IPS DF 6.9 (cell line): ENCODE results near the gene HOXC6.

Source experiments
- DNase-seq: peaks from one replicate; pipeline ENCODE4 v3.0.0-alpha.2; 2013; ENCODE audit warnings: low read depth, low spot score
- H3K27ac ChIP-seq: one replicate; pipeline ENCODE4 v1.5.1; 2013; ENCODE audit warnings: low read length, control low read depth
- H3K27me3 ChIP-seq: 2 replicates; pipeline ENCODE4 v1.6.1; 2013; ENCODE audit warnings: mild to moderate bottlenecking, low read length; ENCODE audit not compliant: control insufficient read depth, insufficient read depth
- H3K36me3 ChIP-seq: 2 replicates; pipeline ENCODE4 v1.6.1; 2013; ENCODE audit warnings: low read length; ENCODE audit not compliant: control insufficient read depth, insufficient read depth
- H3K4me1 ChIP-seq: 2 replicates; pipeline ENCODE4 v1.6.1; 2013; ENCODE audit warnings: low read length; ENCODE audit not compliant: control insufficient read depth, insufficient read depth
- H3K4me3 ChIP-seq: 2 replicates; pipeline ENCODE4 v1.5.1; 2013; ENCODE audit warnings: mild to moderate bottlenecking, low read length
- H3K9me3 ChIP-seq: 2 replicates; pipeline ENCODE4 v1.6.1; 2013; ENCODE audit warnings: low read length, inconsistent platforms; ENCODE audit not compliant: control insufficient read depth, insufficient read depth
- WGBS: extraction: QIAGEN DNeasy Blood & Tissue Kit; methylation state at CpG from one replicate; pipeline ENCODE4 v1.1.7; 2013; ENCODE audit warnings: mixed read lengths, missing lambda C conversion rate; ENCODE audit not compliant: insufficient read length, insufficient coverage; 5-methylcytosine and 5-hydroxymethylcytosine counted together

HOXC6 gene

GRCh38 chr12:54052438-54053002, 24.3 kb downstream of the HOXC6 start:
- H3K4me1 ChIP-seq = peaks cover 4% of the 10 kb centered on the region; the same call in 1 of the 2 replicates
- DNase-seq = no peak
- H3K9me3 ChIP-seq = no peaks in the 10 kb centered on the region
- no peak overlapping the region for H3K27ac ChIP-seq
- H3K36me3 ChIP-seq = no peaks in the 10 kb centered on the region
- H3K4me3 ChIP-seq = no peak overlapping the region
- whole genome bisulfite sequencing = no CpG with 5 or more reads among the region's 10 CpGs
- H3K27me3 ChIP-seq = peaks cover 98% of the 10 kb centered on the region

DNA sequence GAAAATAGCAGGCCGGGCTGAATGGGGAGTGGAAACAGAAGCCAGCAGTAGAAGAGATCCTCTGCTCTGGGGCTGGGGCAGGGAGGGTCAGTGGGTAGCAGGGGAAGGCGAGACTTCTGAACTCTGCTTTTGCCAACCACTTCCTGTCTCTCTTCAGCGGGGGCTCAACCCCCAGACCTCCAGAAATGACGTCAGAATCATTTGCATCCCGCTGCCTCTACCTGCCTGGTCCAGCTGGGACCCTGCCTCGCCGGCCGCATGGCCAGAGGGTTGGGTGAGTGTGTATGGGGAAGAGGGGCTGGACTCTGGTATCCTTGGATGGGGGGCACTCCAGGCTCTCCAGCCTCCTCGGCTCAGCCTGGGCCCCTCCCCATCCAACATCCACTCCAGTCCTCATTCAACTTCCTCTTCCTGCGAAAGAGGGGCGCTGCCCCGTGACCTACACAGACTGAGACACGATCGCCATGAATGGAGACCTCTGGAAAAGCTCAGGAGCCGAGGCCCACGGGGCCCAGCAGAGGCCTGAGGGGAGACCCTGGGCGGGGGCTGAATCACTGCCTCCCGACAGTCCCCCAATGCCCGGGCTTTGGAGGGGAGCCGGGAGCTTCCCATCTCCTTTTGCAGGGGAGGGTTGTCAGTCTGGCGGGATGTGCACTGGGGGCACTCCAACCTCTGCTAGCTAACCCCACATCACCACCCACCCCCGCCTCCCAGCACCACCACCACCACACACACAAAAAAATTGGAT, 24.9 kb downstream of the HOXC6 start:
- DNase-seq = no peak
- Histone ChIP-seq H3K4me3 (peak overlapping the region; percentile 7; the same call in 1 of the 2 replicates), H3K36me3 (no peaks in the 10 kb centered on the region), H3K4me1 (peaks cover 4% of the 10 kb centered on the region; the same call in 1 of the 2 replicates), H3K27ac (no peak overlapping the region), H3K9me3 (no peaks in the 10 kb centered on the region; the same call in 1 of the 2 replicates), H3K27me3 (peaks cover 98% of the 10 kb centered on the region)
- no CpG with 5 or more reads among the region's 22 CpGs for WGBS

DNA sequence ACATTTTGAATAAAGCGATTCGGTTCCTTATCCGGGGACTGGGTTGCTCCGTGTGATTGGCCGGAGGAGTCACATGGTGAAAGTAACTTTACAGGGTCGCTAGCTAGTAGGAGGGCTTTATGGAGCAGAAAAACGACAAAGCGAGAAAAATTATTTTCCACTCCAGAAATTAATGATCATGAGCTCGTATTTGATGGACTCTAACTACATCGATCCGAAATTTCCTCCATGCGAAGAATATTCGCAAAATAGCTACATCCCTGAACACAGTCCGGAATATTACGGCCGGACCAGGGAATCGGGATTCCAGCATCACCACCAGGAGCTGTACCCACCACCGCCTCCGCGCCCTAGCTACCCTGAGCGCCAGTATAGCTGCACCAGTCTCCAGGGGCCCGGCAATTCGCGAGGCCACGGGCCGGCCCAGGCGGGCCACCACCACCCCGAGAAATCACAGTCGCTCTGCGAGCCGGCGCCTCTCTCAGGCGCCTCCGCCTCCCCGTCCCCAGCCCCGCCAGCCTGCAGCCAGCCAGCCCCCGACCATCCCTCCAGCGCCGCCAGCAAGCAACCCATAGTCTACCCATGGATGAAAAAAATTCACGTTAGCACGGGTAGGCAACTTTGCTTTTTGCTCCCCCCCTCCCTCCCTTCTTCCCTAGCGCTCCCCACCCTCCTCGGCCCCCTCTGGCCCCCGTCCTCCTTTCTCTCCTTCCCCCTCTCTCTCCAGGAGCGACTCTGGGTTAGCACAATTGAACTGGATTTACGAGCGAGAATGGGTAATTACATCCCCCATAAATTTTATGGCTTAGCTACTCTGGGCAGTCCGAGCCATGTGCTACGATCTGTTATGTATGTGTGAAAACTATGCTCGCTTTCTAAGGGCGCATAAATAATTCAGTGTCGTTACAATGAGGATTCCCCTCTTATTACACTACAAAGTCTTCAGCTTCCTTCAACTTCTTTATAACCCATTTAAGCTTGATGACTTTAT, 25.8 kb downstream of the HOXC6 start, which contains the start of gene HOXC4:
Gene HOXC4, plus strand, starts transcription at position 85 of the 991 bp plus-strand sequence. Its CDS starts 88 bp downstream, at position 173.
- no peaks in the 10 kb centered on the region; the same call in 1 of the 2 replicates for H3K9me3 ChIP-seq
- no CpG with 5 or more reads among the region's 52 CpGs for WGBS
- no peak for DNase-seq
- H3K27me3 ChIP-seq = peaks cover 98% of the 10 kb centered on the region
- peaks cover 4% of the 10 kb centered on the region; the same call in 1 of the 2 replicates for H3K4me1 ChIP-seq
- no peak within 1 kb of the TSS for H3K27ac ChIP-seq
- no peaks in the 10 kb centered on the region for H3K36me3 ChIP-seq
- H3K4me3 ChIP-seq = peak within 1 kb of the TSS; percentile 7; the same call in 1 of the 2 replicates

GRCh38 chr12:54054742-54055194, 26.5 kb downstream of the HOXC6 start:
- Histone ChIP-seq H3K27me3 (peaks cover 99% of the 10 kb centered on the region), H3K4me1 (peaks cover 4% of the 10 kb centered on the region; the same call in 1 of the 2 replicates), H3K27ac (no peak overlapping the region), H3K4me3 (no peak overlapping the region), H3K9me3 (no peaks in the 10 kb centered on the region; the same call in 1 of the 2 replicates), H3K36me3 (no peaks in the 10 kb centered on the region)
- DNase-seq = no peak
- no CpG with 5 or more reads among the region's 24 CpGs for WGBS

GRCh38 chr12:54055552-54055951, 27.3 kb downstream of the HOXC6 start:
- Histone ChIP-seq H3K4me1 (peaks cover 4% of the 10 kb centered on the region; the same call in 1 of the 2 replicates), H3K4me3 (no peak overlapping the region), H3K36me3 (no peaks in the 10 kb centered on the region), H3K9me3 (no peaks in the 10 kb centered on the region; the same call in 1 of the 2 replicates), H3K27me3 (peaks cover 99% of the 10 kb centered on the region), H3K27ac (no peak overlapping the region)
- DNase-seq = no peak
- no CpG with 5 or more reads among the region's 2 CpGs for WGBS

DNA sequence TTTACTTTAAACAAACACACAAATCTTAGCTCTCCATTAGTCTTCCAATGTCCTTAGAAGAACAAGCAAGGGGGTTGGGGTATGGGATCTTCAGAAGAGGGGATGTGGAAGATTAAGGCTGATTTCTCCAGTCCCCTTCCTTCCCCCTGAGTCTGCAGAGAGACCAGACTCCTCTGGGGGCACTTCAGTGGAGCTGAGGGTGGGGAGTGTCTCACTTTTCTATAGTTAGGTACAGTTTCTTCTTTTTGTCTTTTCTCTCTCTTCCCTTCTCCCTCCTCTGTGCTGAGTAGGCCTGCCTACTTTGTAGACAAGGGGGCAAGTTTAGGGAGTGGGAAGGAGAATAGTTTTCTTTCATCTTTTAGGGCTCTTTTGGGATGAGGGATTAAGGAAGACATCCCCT, 27.9 kb downstream of the HOXC6 start:
- no peak overlapping the region for H3K27ac ChIP-seq
- peaks cover 99% of the 10 kb centered on the region for H3K27me3 ChIP-seq
- H3K9me3 ChIP-seq = no peaks in the 10 kb centered on the region; the same call in 1 of the 2 replicates
- H3K36me3 ChIP-seq = no peaks in the 10 kb centered on the region
- H3K4me1 ChIP-seq = peaks cover 4% of the 10 kb centered on the region; the same call in 1 of the 2 replicates
- H3K4me3 ChIP-seq = no peak overlapping the region
- DNase-seq = no peak

DNA sequence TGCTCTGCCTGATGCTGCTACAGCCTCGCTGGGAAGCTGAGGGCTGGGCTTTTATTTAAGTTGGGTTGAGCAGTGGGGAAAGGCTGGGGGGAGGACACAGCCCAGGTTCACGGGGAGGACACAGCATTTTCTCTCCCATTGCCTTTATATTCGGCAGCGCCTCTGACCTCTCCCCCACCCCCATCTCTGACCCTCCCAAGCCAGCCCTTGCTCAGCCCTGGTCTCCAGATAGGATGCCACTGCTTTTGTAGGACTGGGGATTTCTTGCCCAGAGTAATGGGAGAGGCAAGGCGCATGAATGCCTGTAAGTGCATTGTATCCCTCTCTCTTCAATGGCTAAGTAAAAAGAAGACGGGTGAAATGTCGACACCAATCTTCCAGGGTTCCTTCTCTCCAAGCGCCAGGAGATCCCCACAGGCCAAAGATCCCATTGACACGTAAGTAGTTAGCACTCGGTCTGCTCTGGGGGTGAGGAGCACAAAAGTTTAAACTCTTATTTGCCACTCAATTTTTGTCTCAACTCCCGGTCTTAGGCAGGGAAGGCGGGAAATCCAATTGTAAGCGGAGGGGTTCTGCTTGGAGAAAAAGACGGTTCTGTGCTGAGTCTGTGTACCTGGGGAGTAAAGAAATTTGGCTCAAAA, 30.0 kb downstream of the HOXC6 start:
- no peak for DNase-seq
- H3K9me3 ChIP-seq = no peaks in the 10 kb centered on the region; the same call in 1 of the 2 replicates
- peaks cover 96% of the 10 kb centered on the region for H3K27me3 ChIP-seq
- no CpG with 5 or more reads among the region's 14 CpGs for WGBS
- no peaks in the 10 kb centered on the region for H3K36me3 ChIP-seq
- no peak overlapping the region for H3K27ac ChIP-seq
- H3K4me1 ChIP-seq = peaks cover 2% of the 10 kb centered on the region; the same call in 1 of the 2 replicates
- H3K4me3 ChIP-seq = no peak overlapping the region

DNA sequence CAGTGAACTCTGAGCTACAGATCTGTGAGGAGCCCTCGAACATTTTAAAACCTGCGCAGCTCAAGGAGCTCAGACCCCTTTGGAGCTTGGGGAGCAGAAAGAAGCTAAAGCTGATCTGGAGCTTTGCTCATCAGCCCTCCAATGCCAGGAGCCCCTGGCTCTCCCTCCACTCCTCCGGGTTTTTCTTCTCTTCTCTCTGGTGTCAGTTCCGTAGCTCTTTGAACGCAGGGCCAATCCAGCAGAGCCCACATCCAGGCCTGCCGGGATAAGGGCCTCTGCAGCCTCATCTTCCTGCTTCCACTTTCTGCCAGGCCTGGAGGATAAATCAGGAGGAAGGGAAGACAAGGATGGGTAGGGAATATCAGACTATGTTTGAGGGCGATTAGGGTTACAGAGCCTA, 31.4 kb downstream of the HOXC6 start:
- H3K36me3 ChIP-seq = no peaks in the 10 kb centered on the region
- peaks cover 2% of the 10 kb centered on the region; the same call in 1 of the 2 replicates for H3K4me1 ChIP-seq
- DNase-seq = no peak
- H3K4me3 ChIP-seq = no peak overlapping the region
- no peak overlapping the region for H3K27ac ChIP-seq
- no CpG with 5 or more reads among the region's 7 CpGs for WGBS
- no peaks in the 10 kb centered on the region; the same call in 1 of the 2 replicates for H3K9me3 ChIP-seq
- H3K27me3 ChIP-seq = peaks cover 91% of the 10 kb centered on the region

DNA sequence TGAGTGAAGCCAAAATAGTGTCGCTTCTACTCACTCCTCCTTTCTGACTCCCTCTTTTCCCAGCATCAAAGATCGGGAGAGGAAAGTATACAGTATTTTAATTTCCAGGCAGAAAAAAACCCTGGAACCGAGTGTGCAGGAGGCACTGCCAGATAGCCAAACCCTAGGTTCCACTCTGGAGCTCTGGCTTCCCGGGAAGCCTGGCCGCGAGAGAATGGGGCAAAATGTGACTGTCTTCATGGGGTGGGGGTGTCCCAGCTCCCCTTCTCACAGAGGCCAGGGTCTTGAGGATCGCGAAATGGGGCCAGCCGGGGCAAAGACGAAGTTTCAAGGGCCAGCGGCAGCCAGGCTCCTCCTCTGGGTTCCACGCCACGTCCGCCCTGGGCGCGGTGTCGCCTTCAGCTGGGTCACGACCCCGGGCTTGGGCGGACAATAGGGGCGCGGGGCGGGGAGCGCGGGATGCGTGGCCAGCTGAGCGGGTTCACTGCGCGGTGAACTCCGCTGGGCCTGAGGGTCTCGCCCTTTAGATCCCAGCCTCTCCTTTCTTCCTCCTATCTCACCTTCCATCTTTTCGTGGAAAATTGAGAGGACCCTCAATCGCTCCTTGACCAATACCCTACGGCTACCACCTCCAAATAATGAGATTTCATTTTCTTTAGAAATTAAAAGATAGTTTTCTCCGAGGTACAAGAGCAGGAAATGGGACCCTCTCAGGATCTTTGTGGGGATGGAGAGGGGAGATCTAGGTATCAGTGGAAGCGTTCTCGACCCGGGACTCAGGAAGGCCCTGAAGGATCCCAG, 32.1 kb downstream of the HOXC6 start:
- H3K9me3 ChIP-seq = no peaks in the 10 kb centered on the region; the same call in 1 of the 2 replicates
- peaks cover 85% of the 10 kb centered on the region for H3K27me3 ChIP-seq
- no peaks in the 10 kb centered on the region for H3K36me3 ChIP-seq
- WGBS = no CpG with 5 or more reads among the region's 38 CpGs
- peaks cover 1% of the 10 kb centered on the region; the same call in 1 of the 2 replicates for H3K4me1 ChIP-seq
- DNase-seq = no peak
- H3K4me3 ChIP-seq = no peak overlapping the region
- no peak overlapping the region for H3K27ac ChIP-seq
